Activated CD8-positive, alpha-beta memory T cell treated with anti-CD3 and anti-CD28 coated beads, Interleukin-2, amount 50 U/mL, for 1 hour (primary cell): Measurements from ENCODE around the gene CD80.
"Not testable (repeated sequence)": the region's sequence is repeated elsewhere in the genome, so short reads cannot be mapped to it uniquely, and the experiment has no call there.

Source experiments
- DNase-seq: peaks from one replicate; pipeline ENCODE4 v3.0.0-alpha.2; 2020; ENCODE audit errors: extremely low read depth

Gene CD80

DNA sequence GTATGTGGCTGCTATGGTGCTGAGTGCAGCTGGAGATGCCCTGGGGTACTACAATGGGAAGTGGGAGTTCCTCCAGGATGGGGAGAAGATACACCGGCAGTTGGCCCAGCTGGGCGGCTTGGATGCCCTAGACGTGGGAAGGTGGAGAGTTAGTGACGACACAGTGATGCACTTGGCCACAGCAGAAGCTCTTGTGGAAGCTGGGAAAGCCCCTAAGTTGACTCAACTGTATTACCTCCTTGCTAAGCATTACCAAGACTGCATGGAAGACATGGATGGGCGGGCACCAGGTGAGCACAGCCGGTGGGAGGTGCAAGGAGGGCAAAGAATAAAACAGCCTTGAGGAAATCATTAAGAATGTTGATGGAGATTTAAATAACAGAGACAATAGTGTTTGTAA, 22.8 kb upstream of the CD80 start:
- DNase-seq, result no peak

DNA sequence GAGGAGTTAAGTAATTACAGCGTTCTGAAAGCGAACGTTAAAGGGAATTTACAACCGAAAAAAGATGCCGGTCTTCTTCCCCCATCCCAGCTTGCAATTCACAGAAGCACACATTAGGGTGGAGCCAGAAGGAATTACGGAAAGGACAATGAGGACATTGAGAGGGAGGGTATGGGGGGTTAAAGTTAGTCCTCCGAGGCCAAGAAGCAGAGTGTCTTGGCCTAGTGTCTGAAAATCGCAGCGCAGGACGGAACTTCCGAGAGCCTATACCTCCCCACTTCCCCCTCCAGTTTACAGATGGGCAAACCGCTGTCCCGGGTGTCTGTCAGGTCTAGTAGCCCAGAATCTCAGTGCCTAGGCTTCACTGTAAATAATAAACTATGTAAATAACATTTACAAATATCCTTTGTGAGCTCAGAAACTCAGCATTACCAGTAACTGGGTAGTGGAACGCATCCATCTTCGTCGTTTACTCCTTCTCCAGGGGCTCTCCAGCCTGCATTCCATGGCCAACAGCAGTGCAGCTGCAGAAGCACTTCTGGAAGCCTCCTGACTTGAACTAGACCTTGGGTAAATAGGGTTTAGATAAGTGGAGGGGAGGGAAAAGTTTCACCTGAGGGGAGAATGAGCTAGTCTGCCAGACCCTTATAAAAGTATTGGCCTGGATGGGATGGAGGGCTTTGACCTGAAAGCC, 20.8 kb upstream of the CD80 start:
- no peak for DNase-seq

DNA sequence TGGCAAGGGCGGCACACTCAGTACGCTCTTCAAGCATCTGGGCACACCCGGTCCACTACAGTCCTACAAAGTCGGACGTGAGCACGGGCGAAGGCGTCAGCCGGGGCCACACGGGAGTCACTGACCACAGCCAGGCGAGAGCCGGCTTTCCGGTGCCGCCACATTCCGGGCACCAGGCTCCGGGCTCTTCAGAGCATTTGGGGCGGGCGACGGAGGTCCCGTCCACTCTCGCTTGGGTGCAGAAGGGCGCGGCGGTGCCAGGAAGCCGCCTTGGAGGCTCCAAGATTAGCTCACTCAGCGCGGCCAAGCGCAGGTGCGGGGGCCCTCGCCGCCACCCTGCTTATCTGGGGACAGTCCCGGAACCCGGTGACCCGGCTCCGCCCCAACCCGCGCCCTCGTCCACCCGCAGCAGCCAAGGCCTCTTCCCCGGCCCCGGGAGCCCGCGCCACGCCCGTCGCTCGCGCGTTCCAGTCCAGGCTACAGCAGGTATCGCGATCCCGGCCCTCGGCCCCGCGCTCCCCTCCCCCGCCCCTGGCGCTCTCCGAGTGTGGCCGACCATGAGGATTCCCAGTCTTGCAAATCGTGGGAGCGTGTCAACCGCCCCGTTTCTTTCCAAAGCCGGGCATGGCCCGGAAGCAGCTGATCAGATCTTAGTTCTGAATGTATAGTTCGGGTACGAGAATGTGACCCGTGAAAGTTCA, 20.1 kb upstream of the CD80 start, which contains the start of gene ADPRH:
Gene ADPRH, plus strand, starts transcription at position 127 of the 701 bp plus-strand sequence. CDS start 2,678 bp downstream, outside the sequence.
- no peak for DNase-seq

DNA sequence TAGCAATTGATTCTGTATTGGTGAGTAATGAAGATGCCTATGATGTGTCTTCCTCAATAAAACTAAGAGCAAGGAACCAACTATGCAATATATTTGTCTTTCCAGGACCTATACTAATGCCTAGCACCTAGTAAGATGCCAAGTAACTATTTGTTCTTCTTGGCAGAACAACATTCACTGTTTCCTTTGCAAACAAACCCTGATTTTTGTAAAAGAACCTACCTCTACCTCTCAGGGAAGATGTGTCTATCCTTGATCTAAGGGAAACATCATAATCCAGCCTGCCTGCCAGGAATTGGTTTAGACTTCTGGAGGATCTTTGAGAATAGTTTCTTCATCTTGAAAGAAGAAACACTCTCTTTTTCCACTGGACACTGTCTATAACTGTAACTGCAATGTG, 16.1 kb upstream of the CD80 start:
- no peak for DNase-seq

DNA sequence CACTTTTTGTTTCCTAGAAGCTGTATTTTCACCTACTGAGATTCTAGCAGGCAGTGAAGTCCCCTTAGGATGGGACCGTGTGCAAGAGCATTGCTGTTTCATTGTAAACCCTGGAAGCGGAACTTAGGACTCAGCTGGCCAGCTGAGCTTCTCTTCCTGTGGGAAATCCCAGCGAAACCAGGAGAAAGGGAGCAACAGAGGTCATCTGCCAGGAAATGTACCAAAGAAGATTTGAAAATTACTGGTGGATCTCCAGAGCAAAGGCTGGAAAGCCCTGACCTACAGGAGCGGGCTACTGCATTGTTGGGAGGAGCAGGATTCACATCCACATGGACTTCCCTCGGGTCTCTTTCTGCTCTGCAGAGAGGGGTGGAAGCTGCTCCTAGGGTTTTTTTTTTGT, 12.3 kb upstream of the CD80 start:
- no peak for DNase-seq

GRCh38 chr3:119571230-119571629, 11.8 kb upstream of the CD80 start:
- no peak for DNase-seq

GRCh38 chr3:119570229-119570628, 10.8 kb upstream of the CD80 start:
- DNase-seq, result no peak

GRCh38 chr3:119569156-119569555, 9.7 kb upstream of the CD80 start:
- DNase-seq, result no peak

- DNase-seq, result not testable (repeated sequence)
These were observed 3.9 kb upstream of the CD80 start for GRCh38 chr3:119563334-119563733.

GRCh38 chr3:119562307-119562961, 3.0 kb upstream of the CD80 start:
- no peak for DNase-seq

DNA sequence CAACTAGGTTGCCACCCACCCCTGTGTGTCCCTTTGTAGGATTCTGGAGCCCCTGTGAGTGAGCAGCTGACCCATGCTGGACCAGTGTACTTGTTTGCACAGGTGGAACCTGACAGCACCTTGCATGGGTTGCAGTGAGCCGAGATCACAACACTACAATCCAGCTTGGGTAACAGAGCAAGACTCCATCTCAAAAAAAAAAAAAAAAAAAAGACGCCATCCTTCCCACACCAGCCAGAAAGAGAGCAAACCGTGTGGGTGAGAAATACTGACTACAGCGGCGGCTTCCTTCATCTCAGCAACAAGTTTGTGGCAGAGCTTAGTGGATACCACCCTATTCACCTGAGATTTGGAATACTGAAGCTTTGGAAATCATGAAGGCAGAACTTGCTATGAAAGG, 746 bp upstream of the CD80 start:
- DNase-seq, result no peak

DNA sequence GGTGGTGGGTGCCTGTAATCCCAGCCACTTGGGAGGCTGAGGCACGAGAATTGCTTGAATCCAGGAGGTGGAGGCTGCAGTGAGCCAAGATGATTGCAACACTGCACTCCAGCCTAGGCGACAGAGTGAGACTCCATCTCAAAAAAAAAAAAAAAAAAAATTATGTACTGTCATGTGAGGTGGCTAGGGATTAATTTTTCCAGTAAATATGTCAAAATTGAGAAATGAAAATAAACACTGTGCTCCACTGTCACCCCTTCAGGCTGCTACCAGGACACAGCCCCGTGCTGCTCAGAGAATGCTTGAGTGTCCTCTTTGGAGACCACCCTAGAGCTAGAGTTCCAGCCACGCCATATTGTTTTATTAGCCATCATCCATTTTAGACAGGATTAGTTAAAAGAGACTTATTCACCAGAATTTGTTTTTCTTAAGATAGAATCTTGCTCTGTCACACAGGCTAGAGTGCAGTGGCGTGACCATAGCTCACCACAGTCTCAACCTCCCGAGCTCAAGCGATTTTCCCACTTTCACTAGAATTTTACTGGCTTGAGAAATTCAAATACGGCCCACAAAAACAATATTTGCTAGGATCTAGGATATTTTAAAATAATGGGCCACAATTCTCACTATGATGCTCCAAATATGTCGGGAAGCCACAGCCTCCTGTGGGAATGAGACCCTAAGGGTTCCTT, 642 bp downstream of the CD80 start:
- DNase-seq, result no peak

GRCh38 chr3:119557877-119558269, 1.5 kb downstream of the CD80 start:
- no peak for DNase-seq

DNA sequence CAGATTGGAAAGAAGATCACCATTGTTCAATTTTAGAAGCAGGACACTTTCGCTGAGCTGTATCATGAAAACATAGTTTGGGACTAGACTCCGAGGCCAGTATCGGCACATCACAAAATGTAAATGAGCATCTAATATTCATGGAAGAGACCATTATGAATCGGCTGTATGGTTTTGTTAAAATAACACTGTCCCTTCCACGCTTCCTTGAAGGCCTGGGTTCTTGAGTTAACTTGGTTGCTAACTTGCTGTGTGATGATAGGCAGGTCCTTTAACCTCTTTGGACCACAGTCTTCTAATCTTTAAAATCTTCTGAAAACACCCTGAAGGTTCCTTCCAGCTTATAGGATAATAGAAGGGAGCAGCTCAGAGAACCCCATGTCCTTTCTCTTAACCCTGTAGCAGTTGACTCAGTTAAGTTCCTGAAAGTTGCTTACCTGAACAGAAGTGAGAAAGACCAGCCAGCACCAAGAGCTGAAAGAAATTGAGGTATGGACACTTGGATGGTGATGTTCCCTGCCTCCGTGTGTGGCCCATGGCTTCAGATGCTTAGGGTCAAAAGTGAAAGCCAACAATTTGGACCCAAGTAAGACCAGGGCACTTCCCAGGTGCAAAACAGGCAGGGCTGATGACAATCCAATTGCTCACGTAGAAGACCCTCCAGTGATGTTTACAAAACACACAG, 2.1 kb downstream of the CD80 start:
- DNase-seq, result no peak

- no peak for DNase-seq
These were observed 3.5 kb downstream of the CD80 start for GRCh38 chr3:119555929-119556328.

DNA sequence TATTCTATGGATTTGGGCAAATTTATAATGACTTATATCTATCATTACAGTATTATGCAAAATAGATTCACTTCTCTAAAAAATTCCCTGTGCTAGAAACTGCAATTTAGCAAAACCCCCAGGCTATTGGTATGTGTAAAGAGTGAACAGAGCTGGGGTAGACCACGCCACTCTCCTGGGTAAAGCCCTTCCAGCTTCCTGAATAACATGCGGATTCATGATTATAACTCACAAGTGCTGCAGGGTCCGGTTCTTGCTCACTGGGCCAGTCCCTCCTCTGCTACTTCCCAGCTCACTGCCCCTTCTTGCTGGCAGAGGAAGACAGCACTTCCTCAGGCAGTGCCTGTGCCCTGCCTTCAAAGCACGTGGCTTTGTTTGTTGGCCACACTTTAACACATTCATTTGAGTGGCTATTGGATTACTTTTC, 4.1 kb downstream of the CD80 start:
- DNase-seq, result no peak

DNA sequence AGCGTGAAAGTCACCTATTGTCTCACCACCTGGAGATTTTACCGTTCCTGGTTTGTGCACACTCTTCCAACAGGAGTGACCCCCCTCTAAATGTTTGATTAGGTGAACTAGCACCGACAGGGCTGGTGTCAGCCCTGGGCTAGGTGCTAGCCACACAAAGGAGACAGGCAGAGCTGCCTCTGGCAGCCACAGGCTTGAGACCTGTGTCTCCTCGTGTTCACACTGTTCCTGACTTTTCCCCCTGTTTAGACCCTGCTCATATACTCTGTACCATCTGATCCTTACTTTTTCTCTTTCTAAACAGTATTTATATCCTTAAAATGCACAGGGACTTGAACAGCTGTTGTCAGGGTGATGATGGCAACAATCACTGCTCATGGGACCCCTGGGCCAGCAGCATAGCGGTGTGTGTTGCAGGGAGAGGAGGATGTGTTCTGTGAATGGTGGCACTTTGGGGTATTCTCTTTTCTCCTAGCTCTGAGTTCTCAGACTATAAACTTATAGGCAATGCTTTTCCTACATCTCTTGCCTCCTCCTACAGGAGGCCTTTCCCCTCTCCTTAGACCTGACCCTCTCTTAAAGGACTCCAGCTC, 5.5 kb downstream of the CD80 start:
- DNase-seq, result no peak

DNA sequence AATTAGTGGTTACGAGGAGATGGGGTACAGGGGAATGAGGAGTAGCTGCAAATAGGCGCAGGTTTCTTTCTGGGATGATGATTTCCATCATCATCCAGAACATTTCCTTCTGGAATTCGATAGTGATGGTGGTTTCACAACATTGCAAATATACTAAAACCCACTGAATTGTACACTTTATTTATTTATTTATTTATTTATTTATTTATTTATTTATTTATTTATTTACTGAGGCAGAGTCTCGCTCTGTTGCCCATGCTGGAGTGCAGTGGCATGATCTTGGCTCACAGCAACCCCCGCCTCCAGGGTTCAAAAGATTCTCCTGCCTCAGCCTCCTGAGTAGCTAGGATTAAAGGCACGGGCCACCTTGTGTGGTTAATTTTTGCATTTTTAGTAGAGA, 6.5 kb downstream of the CD80 start:
- DNase-seq, result not testable (repeated sequence)

DNA sequence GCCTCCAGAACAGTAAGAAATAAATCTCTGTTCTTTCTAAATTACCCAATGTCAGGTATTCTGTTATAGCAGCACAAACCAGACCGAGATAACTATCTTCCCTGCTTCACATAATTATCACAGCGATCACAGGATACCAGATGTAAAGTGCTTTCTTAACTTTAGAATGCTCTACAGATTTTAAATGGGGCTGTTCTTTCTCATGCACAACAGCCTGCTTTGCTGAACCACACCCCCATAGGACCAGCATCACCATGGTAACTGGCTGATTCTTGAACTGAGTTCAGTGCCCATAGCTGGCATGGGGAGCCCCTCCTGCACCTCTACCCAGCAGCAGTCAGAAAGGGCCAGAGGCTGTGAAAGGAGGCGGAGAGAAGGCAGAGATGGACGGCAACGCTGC, 7.8 kb downstream of the CD80 start:
- DNase-seq, result no peak

GRCh38 chr3:119550192-119550910, 9.1 kb downstream of the CD80 start:
- no peak for DNase-seq

- no peak for DNase-seq
These were observed 11.1 kb downstream of the CD80 start for GRCh38 chr3:119548341-119548740.
